K562 treated with DMSO at 1 percent for 48 hours (cell line): Measurements from ENCODE around the gene COPB2. TPM values are rescaled to one million over a fixed set of nuclear protein-coding genes. Genes with fewer than 3 reads are reported as not detected.

Experiments used
- total RNA-seq: library from RNA; unstranded; fragments of 300-600 nt; gene quantifications from 2 replicates; pipeline ENCODE4 v1.2.3, GENCODE V29; 2022; ENCODE audit warnings: low replicate concordance; ENCODE audit errors: extremely low read depth

Gene COPB2
- 110 TPM in 1 of 2 replicates, not detected in the other for total RNA-seq

DNA sequence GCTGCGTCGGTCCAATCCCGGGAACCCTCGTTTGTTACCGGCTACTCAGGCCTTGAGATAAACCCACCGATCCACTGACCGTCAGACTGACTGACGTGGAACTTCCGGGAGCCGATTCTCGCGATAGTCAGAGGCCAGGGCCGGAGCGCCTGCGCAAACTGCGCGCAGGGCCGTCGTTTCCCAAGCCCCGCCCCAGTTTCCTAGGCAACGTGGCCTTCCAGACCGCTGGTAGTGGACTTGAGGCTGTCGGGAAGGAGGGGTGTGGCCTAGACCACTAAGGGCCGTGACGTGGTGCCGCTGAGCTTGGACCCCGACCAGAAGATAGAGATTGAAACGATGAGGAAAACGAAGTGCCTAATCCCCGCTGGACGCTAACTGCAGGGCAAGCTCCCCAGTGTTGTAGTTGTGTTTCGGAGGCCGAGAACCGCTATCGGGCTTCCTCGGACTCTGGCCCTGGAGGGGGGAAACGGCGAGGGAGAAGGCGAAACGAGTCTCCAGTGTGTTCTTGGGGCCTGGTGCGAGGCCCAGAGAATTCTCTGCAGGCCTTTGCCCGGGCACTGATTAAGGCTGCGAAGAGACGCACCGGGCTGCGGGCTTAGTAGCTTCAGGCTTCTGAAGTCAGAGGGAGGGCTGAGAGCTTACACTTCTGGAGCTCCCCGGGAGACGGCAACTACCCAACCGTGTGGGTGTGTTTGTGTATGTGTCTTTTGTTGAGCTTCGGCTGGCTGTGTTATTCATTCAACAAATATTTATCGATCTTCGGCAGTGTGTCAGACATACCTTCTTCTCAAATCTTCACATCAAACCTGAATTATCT lies at the start of gene COPB2:
COPB2 (minus strand) TSS at position 96 of the 817 bp plus-strand sequence. CDS start 97 bp downstream, outside the sequence.

DNA sequence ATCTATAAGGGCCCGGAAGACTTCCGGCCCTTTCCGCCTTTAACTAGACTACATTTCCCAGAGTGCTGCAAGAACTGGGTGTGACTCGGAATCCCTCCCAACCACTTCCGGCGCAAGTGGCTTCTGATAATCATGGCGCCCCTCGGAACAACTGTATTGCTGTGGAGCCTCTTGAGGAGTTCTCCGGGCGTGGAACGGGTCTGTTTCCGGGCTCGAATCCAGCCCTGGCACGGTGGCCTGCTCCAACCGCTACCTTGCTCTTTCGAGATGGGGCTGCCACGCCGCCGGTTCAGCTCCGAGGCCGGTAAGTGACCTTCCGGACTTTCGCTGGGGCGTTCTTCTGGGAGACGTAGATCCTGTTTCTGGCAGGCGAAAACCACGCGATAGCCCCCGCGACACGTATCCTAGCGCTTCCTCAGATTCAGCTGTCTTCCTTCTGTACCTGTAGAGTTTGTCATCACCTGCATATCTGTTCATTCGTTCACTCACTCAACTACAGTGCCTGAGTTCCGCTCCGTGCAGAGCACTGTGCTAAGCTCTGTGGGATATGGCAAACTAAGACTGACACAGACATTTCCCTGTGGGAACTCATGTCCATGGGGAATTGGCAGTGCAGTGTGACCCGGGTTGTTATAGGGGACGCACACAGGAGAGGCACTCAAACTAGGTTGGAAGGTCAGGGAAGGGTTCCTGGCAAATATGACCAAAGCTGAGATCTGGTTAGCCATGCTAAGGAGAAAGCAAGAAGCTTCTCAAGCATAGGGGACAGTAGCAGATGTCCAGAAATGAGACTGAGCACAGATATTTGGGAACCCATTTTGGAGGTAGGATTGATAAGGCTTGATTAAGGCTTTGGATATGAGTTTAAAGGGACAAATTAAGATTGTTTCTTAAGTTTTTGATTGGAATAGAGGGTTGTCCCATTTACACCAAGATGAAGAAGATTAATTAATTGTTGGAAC lies 45.3 kb downstream of the COPB2 start, which contains the start of gene MRPS22:
MRPS22 (plus strand) TSS at position 126 of the 962 bp plus-strand sequence; CDS start at position 133, 7 bp downstream.

Other genes with a start within 250 kb of the COPB2 start
- gene MRPS22, start 45.6 kb downstream of the COPB2 start, total RNA-seq, result not detected in 2 replicates
- not detected in 2 replicates for gene RBP2, start 86.9 kb upstream of the COPB2 start, total RNA-seq
- gene RBP1, start 150.1 kb upstream of the COPB2 start, total RNA-seq, result not detected in 2 replicates